NB4 (cell line): Measurements from ENCODE around the gene CHMP3.

ENCODE experiments used
- CTCF ChIP-seq: IDR thresholded peaks from one replicate; pipeline ENCODE4 v1.5.1; 2012; ENCODE audit warnings: low read depth, low read length
- POLR2A ChIP-seq: IDR thresholded peaks from 2 replicates; pipeline ENCODE4 v1.6.1; 2011; ENCODE audit warnings: mild to moderate bottlenecking; ENCODE audit not compliant: insufficient read length; ENCODE audit errors: extremely low read depth
- TF ChIP-seq, protein P1 (sequence below): IDR thresholded peaks from 2 replicates; pipeline ENCODE4 v1.6.1; 2011; ENCODE audit warnings: low read depth, low read length

- no peak for TF ChIP-seq CTCF
- TF ChIP-seq POLR2A: no peak
- TF ChIP-seq, protein P1, sequence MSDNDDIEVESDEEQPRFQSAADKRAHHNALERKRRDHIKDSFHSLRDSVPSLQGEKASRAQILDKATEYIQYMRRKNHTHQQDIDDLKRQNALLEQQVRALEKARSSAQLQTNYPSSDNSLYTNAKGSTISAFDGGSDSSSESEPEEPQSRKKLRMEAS: no peak
These were observed 19.4 kb downstream of the CHMP3 start for GRCh38 chr2:86543793-86544192.
